ENCODE results near the gene SPAG16. TPM values are rescaled to one million over a fixed set of nuclear protein-coding genes. Genes with fewer than 3 reads are reported as not detected.

Gene SPAG16
- total RNA-seq, 4 donors from 2014 or later: 25.5 to 42.7 (median 27.8) TPM

DNA sequence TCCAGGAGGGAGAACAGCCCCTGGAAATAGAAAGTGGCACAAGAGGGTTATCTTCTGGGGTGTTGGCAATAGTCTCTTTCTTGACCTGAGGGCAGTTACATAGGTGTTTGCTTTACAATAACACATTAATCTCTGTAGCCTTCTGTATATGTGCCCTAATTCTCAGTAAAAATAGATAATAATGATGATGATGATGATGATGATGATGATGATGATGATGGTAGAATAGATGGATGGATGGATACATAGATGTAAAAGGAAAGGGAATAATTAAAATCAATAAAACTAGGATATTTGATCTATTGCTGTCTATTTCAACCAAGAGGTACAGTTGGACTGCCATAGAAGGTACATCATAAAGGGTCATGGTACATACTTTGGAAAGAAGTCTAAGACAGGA is 948.9 kb downstream of the SPAG16 start:
- Histone ChIP-seq H3K36me3 (no peaks in the 10 kb centered on the region), H3K9me3 (peaks cover 0 to 3% (median 0%) of the 10 kb centered on the region in 4 donors), H3K27me3 (no peaks in the 10 kb centered on the region), H3K4me1 (no peaks in the 10 kb centered on the region), H3K4me3 (no peak overlapping the region), H3K27ac (no peak overlapping the region)
- no peak for DNase-seq (ENCODE audit: low spot score in 2 of 2)
- TF ChIP-seq, protein P1, sequence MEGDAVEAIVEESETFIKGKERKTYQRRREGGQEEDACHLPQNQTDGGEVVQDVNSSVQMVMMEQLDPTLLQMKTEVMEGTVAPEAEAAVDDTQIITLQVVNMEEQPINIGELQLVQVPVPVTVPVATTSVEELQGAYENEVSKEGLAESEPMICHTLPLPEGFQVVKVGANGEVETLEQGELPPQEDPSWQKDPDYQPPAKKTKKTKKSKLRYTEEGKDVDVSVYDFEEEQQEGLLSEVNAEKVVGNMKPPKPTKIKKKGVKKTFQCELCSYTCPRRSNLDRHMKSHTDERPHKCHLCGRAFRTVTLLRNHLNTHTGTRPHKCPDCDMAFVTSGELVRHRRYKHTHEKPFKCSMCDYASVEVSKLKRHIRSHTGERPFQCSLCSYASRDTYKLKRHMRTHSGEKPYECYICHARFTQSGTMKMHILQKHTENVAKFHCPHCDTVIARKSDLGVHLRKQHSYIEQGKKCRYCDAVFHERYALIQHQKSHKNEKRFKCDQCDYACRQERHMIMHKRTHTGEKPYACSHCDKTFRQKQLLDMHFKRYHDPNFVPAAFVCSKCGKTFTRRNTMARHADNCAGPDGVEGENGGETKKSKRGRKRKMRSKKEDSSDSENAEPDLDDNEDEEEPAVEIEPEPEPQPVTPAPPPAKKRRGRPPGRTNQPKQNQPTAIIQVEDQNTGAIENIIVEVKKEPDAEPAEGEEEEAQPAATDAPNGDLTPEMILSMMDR (IDR thresholded peaks at IDR 0.05): no peak
- no peak for TF ChIP-seq POLR2A (IDR thresholded peaks at IDR 0.05)
- no peak for TF ChIP-seq EP300 (IDR thresholded peaks at IDR 0.05)

DNA sequence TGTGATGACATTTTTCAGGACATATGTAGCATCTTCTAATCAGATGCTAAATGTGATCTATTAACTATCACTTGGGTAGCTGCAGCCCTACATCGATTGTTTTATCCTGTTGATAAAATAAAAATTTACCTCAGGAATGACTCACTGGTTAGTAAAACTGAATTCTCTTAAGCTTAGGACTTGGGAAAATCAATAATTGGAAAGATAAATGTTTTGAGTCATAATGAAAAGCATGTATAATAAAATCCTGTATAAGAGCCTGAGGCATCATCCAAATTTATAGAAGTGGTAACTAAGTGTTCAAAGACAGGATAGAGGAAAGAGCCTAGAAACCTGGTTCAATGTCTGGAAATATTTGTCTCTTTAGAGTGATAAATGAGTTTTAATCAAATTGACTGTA is 958.5 kb downstream of the SPAG16 start:
- WGBS, 2 donors: 87 to 95% methylated on average over 1 of the region's 1 CpG
- no peaks in the 10 kb centered on the region for H3K4me1 ChIP-seq
- H3K27me3 ChIP-seq: no peaks in the 10 kb centered on the region

DNA sequence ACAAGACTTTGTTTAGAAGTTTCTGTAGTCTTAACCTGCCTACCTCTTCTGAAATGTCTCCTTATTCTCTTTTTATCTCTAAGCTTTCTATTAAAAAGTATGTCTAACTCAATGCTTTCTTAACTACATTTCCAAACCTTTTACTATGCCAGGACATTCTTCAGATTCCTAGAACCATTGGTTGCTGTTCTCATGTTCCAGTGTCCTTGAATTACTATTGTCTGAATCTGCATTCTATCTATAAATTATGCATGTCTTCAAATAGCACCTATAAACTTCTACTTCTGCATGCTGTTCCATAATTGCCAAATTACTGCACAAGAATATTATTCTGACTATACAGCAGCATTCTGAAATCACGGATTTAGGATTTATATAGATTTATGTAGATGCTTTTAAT is 960.6 kb downstream of the SPAG16 start:
- no peaks in the 10 kb centered on the region for H3K9me3 ChIP-seq
- DNase-seq (ENCODE audit: low spot score in 2 of 2): no peak
- H3K27ac ChIP-seq: no peak overlapping the region
- no peaks in the 10 kb centered on the region for H3K27me3 ChIP-seq
- H3K36me3 ChIP-seq: no peaks in the 10 kb centered on the region
- H3K4me3 ChIP-seq: no peak overlapping the region
- 63 to 65% methylated on average over 1 of the region's 1 CpG for WGBS, 2 donors
- H3K4me1 ChIP-seq: no peaks in the 10 kb centered on the region
- TF ChIP-seq POLR2A (IDR thresholded peaks at IDR 0.05) (no peak), EP300 (IDR thresholded peaks at IDR 0.05) (no peak)
- TF ChIP-seq, protein P1 (IDR thresholded peaks at IDR 0.05): no peak

More for the DNA sequence above, 958.5 kb downstream of the SPAG16 start:
- Histone ChIP-seq H3K4me3 (no peak overlapping the region), H3K36me3 (no peaks in the 10 kb centered on the region), H3K27ac (no peak overlapping the region), H3K9me3 (no peaks in the 10 kb centered on the region)
- TF ChIP-seq EP300 (IDR thresholded peaks at IDR 0.05) (no peak), POLR2A (IDR thresholded peaks at IDR 0.05) (no peak)
- TF ChIP-seq, protein P1 (IDR thresholded peaks at IDR 0.05): no peak
- no peak for DNase-seq (ENCODE audit: low spot score in 2 of 2)

DNA sequence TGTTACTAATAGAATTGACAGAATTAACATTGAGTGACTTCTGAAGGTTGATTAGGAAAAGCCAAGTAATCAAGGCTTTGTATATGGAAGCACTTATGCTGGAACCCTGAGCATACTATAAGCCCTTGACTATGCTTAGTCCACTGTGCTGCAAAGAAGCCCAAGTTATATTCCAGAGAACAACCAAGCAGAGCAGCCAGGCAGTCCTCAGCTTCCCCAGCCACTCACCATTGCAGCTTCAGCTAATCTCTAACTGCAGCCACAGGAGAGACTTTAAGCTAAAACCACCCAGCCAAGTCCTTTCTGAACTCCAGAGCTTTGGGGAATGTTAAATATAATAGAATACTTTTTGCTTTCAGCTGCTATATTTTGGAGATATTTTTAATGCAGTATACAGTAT is 962.2 kb downstream of the SPAG16 start:
- Histone ChIP-seq H3K9me3 (no peaks in the 10 kb centered on the region), H3K4me1 (no peaks in the 10 kb centered on the region), H3K36me3 (no peaks in the 10 kb centered on the region), H3K27ac (no peak overlapping the region), H3K4me3 (no peak overlapping the region), H3K27me3 (no peaks in the 10 kb centered on the region)
- no peak for DNase-seq (ENCODE audit: low spot score in 2 of 2)
- TF ChIP-seq, protein P1 (IDR thresholded peaks at IDR 0.05): no peak
- TF ChIP-seq POLR2A (IDR thresholded peaks at IDR 0.05): no peak
- no peak for TF ChIP-seq EP300 (IDR thresholded peaks at IDR 0.05)

DNA sequence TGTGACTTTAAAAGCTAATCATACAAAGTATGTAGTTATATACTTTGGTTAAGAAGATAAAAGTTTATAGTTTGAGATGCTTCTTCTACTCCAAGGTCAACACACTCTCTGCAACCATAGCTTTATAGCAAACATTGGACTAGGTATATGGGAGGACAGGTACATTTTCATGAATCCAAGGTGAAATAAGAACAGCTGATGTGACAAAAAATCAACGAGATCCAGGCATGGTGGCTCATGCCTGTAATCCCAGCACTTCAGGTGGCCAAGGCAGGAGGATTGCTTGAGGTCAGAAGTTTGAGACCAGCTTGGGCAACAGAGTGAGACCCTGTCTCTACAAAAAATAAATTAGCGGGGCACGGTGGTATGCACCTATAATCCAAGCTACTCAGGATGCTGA is 963.3 kb downstream of the SPAG16 start:
- no peak overlapping the region for H3K27ac ChIP-seq
- 86 to 93% methylated on average over 3 of the region's 3 CpGs for WGBS, 2 donors
- no peaks in the 10 kb centered on the region for H3K4me1 ChIP-seq
- H3K36me3 ChIP-seq: no peaks in the 10 kb centered on the region
- no peak for TF ChIP-seq POLR2A (IDR thresholded peaks at IDR 0.05)
- TF ChIP-seq EP300 (IDR thresholded peaks at IDR 0.05): no peak
- peaks cover 0 to 2% (median 0%) of the 10 kb centered on the region in 4 donors for H3K9me3 ChIP-seq
- H3K4me3 ChIP-seq: no peak overlapping the region
- DNase-seq (ENCODE audit: low spot score in 2 of 2): no peak
- no peaks in the 10 kb centered on the region for H3K27me3 ChIP-seq

DNA sequence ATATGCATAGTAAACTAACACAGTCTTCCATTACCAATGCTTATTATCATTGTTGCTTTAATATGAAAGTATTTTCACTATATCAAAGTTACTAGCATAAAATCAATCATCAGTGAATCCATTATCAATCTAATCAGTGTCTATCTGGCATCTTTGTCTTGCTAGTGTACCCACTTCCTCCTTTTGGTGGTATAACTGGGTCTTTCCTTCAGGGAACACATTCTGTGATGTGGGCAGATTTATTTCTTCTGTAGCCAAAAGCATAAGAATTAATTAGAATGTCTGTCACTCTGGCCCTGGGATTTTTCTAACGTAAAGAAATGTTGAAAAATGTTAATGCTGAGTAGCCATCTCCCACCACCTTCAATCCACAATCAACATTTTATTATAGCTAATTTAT is 970.8 kb downstream of the SPAG16 start:
- H3K9me3 ChIP-seq: peaks cover 0 to 5% (median 0%) of the 10 kb centered on the region in 4 donors
- no peak overlapping the region for H3K4me3 ChIP-seq
- H3K4me1 ChIP-seq: no peaks in the 10 kb centered on the region
- DNase-seq (ENCODE audit: low spot score in 2 of 2): no peak
- TF ChIP-seq EP300 (IDR thresholded peaks at IDR 0.05) (no peak), POLR2A (IDR thresholded peaks at IDR 0.05) (no peak)
- TF ChIP-seq, protein P1 (IDR thresholded peaks at IDR 0.05): no peak
- 77 to 83% methylated on average over 1 of the region's 1 CpG for WGBS, 2 donors
- no peak overlapping the region for H3K27ac ChIP-seq
- H3K36me3 ChIP-seq: no peaks in the 10 kb centered on the region
- H3K27me3 ChIP-seq: no peaks in the 10 kb centered on the region

Measured in tibial nerve (tissue), 4 donors.